ENCODE data around the gene CADM2.
A peak's percentile ranks its signal among the peaks of the same experiment; 100 is the strongest.

The CADM2 gene

DNA sequence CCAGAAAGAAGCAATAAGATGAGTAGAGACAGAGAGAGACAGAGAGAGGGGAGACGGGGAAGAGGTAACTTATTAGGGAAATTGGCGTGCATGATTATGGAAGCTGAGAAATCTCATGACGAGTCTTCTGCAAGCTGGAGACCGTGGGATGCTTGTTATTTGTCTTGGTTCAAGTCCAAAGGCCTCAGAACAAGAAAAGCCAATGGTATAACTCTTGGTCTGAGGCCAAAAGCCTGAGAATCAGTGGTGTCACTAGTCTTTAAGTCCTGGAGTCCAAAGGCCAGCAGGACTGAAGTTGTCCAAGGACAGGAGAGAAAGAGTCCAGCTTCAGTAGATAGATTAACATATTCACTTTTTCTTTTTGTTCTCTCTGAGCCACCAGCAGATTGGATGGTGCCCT lies 613.6 kb downstream of the CADM2 start:
- DNase-seq (ENCODE audit: low spot score), result no peak

DNA sequence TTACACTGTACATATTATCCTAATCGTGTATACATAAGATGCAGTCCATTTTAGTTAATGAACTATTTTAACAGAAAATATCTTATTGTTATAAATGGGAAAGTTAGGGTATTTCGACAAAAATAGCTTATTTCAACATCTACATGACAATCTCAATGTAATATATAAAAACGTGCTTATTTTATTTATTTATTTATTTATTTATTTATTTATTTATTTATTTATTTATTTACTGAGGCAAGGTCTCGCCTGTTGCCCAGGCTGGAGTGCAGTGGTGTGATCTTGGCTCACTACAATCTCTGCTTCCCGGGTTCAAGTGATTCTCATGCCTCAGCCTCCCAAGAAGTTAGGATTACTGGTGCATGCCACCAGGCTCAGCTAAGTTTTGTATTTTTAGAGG lies 614.2 kb downstream of the CADM2 start:
- no peak for DNase-seq (ENCODE audit: low spot score)

GRCh38 chr3:85574006-85574705 lies 615.4 kb downstream of the CADM2 start:
- no peak for DNase-seq (ENCODE audit: low spot score)

DNA sequence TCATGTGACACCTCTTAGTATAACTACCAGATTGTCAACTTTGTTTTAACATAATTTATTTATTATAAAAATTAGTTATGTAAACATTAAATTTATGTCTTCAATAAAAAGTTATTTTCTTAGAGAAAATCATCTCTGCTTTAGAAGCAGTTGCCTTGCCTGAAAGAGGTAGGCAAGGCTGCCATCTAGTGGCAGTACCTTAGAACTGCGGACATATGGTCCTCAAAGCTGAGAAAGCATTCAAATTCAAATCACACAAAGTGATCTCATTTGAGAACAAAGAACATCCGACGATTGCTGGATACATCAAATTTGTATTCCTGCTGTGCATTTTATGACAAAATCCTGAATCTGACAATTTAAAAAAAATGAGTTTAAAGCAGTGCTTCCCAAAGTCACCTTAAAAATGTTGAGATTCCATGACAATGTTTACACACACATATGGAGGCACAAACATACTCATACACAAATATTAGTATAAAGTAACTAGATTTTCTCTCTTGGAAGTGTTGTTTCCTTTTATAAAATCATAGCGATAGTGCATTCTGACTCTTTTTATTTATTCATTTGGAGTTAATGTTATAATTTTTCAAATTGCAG lies 617.4 kb downstream of the CADM2 start:
- peak; percentile 18 for DNase-seq (ENCODE audit: low spot score)

DNA sequence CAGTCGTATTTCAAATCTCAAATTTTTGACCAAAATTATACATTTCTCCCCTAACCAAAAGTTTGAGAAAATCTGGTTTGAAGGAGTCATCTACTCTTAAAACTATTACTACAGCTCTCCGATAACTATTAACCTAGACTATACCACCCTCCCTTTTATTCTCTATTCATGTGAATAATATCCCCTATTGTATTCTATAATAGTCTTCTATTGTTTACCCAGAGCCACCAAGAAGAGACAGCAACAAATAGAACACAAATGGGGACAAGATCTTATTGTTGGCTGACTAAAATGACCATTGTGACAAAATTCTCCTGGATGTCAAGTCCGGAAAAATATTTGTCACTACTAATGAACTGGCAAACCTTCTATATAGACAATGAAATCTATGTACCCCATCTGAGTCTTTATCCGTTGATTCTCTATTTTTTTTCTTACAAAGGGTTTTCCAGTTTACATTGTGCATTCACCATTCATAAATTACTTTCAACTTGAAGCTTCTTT lies 618.0 kb downstream of the CADM2 start:
- DNase-seq (ENCODE audit: low spot score), result no peak

- no peak for DNase-seq (ENCODE audit: low spot score)
These were observed 626.1 kb downstream of the CADM2 start for GRCh38 chr3:85584779-85585356.

DNA sequence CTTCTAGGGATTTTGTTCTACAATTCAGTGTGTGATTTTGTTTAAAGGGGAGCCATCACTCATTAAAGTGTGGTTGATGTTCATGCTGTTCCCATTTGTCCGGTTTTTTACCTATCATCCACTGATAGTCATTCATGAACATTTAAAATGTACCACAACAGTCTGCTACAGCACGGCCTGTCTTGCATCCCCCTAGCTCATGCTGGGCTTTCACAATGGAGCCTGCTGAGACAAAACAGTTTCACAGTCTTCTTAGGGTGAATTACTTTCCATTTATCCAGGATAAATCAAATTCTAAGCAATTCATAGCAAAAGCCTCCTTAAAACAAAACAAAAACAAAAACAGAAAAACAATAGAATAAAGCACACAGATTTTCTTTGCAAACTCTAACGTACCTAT lies 627.2 kb downstream of the CADM2 start:
- no peak for DNase-seq (ENCODE audit: low spot score)

- DNase-seq (ENCODE audit: low spot score), result no peak
These were observed 630.4 kb downstream of the CADM2 start for GRCh38 chr3:85589145-85589544.

- no peak for DNase-seq (ENCODE audit: low spot score)
These were observed 632.7 kb downstream of the CADM2 start for GRCh38 chr3:85591451-85591850.

DNA sequence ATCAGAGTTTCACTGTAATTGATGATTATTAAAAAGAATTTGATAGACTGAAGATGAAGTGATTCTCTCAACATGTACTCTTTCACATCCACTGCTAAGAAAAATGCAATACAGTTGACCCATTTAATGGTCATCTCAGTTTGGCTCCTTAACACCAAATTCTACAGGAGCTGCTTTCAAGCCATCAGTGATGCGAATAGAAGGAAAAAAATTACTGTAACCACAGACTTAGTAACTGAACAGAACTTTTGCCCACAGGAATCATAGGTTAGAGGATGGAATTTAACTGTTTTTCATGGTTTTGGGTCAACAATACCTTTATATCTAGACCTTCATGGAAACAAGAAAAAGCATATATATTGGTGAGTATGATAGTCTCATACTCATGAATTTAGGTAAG lies 633.5 kb downstream of the CADM2 start:
- no peak for DNase-seq (ENCODE audit: low spot score)

GRCh38 chr3:85594676-85595075 lies 635.9 kb downstream of the CADM2 start:
- DNase-seq (ENCODE audit: low spot score), result no peak

GRCh38 chr3:85603378-85603777 lies 644.6 kb downstream of the CADM2 start:
- no peak for DNase-seq (ENCODE audit: low spot score)

- no peak for DNase-seq (ENCODE audit: low spot score)
These were observed 645.9 kb downstream of the CADM2 start for GRCh38 chr3:85604641-85605040.

GRCh38 chr3:85605066-85605465 lies 646.3 kb downstream of the CADM2 start:
- DNase-seq (ENCODE audit: low spot score), result no peak

GRCh38 chr3:85626662-85627061 lies 667.9 kb downstream of the CADM2 start:
- no peak for DNase-seq (ENCODE audit: low spot score)

DNA sequence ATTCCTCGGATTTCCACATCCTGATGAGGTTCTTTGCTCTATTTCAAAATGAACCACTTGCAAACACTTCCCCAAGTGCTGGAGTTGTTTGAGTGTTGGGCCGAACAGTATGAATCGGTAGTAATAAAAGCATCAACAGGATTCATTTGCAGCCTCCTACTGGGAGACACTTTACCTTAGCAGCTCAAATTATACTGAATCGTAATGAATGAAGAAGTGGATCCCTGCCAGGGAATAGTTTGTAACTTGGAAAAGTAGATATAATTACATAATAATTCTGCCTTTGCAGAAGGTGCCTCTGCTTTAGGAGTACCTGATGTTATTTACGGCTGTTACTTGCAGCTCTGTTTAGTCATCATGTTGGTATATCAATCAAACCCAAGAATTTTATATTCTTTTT lies 669.1 kb downstream of the CADM2 start:
- DNase-seq (ENCODE audit: low spot score), result no peak

DNA sequence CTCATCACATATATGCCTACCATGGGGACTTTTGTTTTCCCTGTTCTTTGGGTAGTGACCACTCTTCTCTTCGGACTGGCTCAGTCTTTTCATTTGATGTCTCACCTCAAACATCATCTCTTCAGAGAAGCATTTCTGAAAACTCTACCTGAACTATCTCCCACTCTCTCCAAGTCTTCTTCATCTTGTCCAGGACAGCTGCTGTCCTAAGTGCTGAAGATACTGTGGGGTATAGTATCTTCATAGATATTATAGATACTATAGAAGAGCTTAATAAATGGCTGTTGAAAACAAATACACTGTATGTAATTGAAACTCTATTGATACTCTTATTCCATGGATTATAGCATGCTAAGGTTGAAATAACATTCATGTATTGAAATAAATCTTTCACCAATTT lies 672.3 kb downstream of the CADM2 start:
- no peak for DNase-seq (ENCODE audit: low spot score)

- DNase-seq (ENCODE audit: low spot score), result no peak
These were observed 674.1 kb downstream of the CADM2 start for GRCh38 chr3:85632921-85633320.

- no peak for DNase-seq (ENCODE audit: low spot score)
These were observed 693.6 kb downstream of the CADM2 start for GRCh38 chr3:85652360-85652759.

GRCh38 chr3:85660451-85660850 lies 701.7 kb downstream of the CADM2 start:
- no peak for DNase-seq (ENCODE audit: low spot score)

DNA sequence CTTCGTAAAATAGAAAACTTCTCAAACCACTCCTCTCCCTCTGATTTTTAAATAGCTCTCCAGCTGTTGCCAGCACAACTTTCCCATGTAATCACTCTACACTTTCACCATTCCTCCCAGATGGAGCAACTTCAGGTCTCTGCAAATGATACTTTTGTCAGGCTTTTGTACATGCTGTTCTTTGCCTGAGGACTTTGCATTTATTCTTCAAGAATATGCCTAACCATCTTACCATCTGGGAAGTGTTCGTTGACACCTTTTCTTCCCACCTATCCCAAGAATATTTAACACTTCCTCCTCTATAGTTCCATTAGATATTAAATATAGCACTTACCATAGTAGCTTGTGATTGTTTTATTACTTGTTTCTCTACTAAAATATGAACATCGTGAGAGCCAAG lies 703.7 kb downstream of the CADM2 start:
- no peak for DNase-seq (ENCODE audit: low spot score)

DNA sequence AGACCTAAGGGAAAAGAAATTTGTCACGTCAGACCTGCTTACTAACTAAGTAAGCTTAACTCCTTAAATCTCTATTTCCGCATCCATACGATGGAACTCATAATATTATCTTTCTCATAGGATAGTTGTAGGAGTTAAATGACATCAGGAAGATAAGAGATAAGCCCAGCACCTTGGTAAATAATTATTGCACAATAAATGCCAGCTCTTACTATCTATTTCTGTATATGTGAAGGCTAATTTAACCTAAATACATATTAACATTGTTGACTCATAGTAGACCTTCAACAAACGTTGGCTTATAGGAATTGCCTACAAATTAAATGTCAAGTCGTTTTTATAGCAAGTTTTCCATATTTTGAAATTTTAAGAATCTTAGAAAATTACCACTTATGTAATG lies 709.0 kb downstream of the CADM2 start:
- no peak for DNase-seq (ENCODE audit: low spot score)

DNA sequence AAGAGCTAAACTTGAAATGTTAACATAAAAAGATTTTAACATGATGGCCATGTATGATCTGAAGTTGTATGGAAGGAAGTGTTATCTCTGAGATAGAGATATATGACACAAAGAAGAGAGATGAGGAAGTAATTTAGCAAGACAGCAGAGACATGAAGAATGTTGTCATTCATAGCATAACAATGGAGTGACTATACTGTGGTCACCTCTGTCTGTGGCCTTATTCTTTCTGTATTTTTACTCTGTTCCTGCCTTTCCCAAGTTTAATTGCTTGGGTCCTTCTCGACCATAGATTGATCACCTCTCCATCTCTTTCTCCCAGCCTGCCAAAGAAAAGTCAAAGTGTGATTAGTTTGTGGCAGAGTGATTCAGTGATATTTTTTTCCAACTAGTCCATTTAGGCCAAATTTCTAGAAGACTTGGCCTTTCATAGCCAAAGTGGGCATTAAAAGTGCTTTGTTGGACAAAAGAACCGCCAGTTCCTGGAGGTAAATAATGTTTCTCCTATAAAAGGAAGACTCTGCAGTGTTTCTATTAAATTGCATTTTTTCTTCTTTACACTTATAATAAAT lies 711.9 kb downstream of the CADM2 start:
- DNase-seq (ENCODE audit: low spot score), result no peak

Measured in AG08396 (cell line).